ENCODE measurements around the gene FCHO1.

Gene FCHO1

DNA sequence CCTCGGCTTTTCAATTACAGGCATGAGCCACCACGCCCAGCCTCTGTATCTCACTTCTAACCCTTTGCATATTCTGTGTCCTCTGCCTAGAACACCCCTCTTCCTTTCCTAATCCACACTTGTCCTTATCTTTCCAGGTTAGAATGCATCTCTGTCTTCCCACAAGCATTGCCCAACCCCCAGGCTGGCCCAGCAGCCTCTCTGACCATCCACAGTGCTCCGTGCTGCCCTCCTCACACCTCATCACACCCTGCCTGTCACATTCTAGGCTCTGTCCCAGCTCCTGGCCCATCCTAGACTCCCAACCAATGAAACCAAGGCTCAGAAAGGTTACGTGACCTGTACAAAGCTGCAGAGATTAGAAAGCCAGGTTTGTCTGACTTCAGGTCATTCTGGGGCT, 85.3 kb downstream of the FCHO1 start:
- POLR2A ChIA-PET = interaction anchor here (3.0 kb wide), 1 partner anchor 23 kb away, joined by 11 read pairs; the partner anchor contains the start of gene RPL18A
- DNase-seq (ENCODE audit: extremely low spot score) = no peak
- TF ChIP-seq HDGF (IDR thresholded peaks at IDR 0.05; ENCODE audit: borderline replicate concordance) (no peak), FOXK2 (IDR thresholded peaks at IDR 0.05) (no peak), ZNF384 (IDR thresholded peaks at IDR 0.05) (no peak), ELF4 (IDR thresholded peaks at IDR 0.05) (no peak), BHLHE40 (IDR thresholded peaks at IDR 0.05; ENCODE audit: borderline replicate concordance) (no peak), FOXA1 (IDR thresholded peaks at IDR 0.05) (no peak), TARDBP (IDR thresholded peaks at IDR 0.05) (no peak), FOXM1 (IDR thresholded peaks at IDR 0.05; ENCODE audit: borderline replicate concordance) (no peak)
- CTCF ChIA-PET = no interaction called here

DNA sequence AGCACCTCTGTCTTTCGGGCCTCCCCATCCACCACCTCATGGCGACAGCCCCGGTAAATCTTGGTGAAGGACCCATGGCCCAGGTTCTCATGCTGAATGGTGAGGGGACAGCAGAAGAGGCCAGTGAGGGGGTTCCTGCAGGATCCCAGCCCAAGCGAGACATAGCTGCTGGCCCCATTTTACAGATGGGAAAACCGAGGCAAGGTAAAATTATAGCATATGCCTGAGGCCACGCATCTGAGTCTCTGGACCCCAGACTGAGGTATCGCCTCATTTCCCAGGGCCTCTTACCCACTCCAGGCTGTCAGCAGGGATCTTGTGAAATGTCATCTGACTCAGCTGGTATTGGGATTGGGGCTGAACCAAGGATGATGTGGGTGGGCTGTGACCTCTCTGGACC, 86.7 kb downstream of the FCHO1 start:
- TF ChIP-seq CTBP1 (IDR thresholded peaks at IDR 0.05; ENCODE audit: borderline replicate concordance) = no peak
- TF ChIP-seq TARDBP (IDR thresholded peaks at IDR 0.05) = no peak
- no peak for TF ChIP-seq SUZ12 (IDR thresholded peaks at IDR 0.05)
- no peak for TF ChIP-seq SP1 (IDR thresholded peaks at IDR 0.05)
- CTCF ChIA-PET = no interaction called here
- POLR2A ChIA-PET = no interaction called here
- no peak for DNase-seq (ENCODE audit: extremely low spot score)

Measured in HEK293T (cell line).